GDM1 (cell line): ENCODE data around the gene ZNF83.
"Not testable (repeated sequence)": the region's sequence is repeated elsewhere in the genome, so short reads cannot be mapped to it uniquely, and the experiment has no call there.

ENCODE experiments used
- DNase-seq: peaks from one replicate; lab custom pipeline; 2025; lab: John Stamatoyannopoulos, UW

The ZNF83 gene

DNA sequence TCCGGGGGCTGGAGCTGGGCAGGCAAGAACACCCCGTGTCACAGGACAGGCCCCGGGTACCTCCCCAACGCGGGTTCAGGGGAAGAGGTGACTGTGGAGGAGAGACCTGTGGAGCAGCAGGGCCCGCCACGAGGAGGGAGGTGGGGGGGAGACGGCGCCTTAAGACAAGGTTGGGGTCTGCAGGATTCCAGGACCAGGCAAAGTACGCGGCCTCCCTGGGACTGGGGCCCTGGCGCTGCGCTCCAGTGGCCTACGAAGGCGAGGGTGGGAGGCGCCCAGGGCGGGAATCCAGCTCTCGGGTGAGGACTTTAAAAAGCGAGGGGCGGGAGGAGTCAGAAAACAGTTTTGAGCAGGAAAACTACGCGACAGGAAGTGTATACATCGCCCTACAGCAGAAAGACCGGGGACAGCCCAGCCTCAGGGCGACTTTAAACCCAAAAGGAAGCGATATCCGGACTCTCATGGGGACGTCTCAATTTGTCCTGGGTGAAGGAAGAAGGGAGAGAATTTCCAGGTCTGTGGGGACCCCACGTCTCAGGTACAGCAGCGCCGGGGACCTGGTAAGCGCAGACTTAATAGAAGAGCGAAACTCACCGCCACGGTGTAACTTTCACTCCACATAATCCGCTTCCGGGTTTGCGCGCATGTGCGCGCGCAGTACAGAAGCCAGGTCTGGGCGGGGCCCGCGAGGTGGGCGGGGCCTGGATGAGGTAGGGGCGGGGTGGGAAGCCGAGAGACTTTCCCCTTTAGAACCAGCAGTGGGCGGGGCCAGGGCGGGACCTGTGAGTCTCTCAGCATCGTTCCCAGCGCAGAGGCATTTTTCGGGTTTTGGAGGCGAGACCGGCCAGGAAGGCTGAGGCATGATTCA is at the start of gene ZNF83:
Gene ZNF83, minus strand, starts transcription at position 638 of the 868 bp plus-strand sequence.
- DNase-seq, result peak; percentile 84

DNA sequence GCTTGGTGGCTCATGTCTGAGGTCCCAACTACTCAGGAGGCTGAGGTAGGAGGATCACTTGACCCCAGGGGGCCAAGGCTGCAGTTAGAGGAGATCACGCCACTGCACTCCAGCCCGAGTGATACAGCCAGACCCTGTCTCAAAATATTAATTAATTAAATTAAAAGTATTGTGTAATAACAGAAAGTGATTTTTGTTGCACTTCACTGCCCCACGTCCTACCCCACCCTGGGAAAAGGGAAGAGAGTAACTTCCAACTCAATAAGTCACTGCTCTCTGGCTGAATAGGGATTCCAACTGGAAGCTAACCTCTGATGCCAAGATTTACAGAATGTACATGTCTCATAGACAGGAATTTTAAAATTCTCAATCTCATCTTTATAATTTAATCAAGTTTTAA is 49.5 kb upstream of the ZNF83 start:
- DNase-seq, result no peak

DNA sequence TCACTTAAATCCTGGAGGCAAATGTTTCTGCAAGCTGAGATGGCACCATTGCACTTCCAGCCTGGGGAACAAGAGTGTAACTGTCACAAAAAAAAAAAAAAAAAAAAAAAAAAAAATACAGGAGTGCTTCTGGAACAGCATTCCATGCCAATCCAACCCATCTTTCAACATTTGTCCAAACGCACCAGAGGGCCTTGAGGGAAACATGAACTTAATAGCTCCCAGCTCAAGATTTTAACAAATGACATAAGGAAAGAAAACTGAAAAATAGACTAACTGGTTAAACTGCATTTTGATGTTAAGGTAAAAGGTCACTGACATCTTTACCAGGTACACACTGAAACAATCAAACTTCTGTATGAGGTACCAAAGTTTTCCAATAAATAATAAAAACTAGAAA is 47.7 kb upstream of the ZNF83 start:
- no peak for DNase-seq

- not testable (repeated sequence) for DNase-seq
These were observed 43.1 kb upstream of the ZNF83 start for GRCh38 chr19:52681216-52681615.

DNA sequence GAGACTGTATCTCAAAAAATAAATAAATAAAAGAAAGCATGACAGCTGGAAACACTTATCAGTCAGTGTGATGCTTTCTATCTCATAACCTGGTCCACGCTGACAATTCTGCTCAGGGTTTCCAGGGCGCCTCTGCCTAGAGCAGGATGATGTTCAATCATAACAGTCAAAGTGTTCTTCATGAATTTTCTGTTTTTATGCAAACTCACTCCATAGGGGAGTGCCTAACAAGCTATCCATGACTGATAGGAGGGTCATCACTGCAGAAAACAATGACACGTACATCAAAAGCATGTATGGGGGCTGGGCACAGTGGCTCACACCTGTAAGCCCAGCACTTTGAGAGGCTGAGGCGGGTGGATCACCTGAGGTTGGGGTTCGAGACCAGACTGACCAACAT is 41.4 kb upstream of the ZNF83 start:
- no peak for DNase-seq

DNA sequence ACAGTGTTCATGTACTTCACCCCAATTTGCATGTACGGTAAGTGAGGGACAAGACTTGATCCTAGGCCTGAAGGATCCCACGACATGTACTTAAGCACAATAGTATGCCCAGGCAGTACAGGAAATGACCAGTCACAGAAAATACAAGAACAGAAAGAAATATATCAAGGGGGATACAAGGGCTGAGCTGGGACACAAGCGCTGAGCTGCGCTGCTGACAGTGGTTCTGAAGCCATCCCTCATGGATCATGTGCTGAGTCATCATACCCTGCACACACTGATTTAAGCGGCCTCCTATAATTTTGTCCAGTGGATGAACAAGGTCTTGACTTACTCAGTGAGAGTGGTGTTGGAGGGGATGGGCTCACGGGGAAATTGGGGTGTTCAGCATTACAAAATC is 37.1 kb upstream of the ZNF83 start:
- DNase-seq, result not testable (repeated sequence)

DNA sequence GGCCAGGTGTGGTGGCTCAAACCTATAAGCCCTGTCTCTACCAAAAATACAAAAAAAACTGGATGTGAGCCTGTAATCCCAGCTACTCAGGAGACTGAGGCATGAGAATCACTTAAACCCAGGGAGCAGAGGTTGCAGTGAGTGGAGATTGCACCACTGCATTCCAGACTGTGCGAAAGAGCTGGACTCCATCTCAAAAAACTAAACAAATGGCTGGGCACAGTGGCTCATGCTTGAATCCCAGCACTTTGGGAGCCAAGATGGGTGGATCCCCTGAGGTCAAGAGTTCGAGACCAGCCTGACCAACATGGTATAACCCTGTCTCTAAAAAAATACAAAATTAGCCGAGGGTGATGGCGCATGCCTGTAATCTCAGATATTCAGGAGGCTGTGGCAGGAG is 34.9 kb upstream of the ZNF83 start:
- no peak for DNase-seq

DNA sequence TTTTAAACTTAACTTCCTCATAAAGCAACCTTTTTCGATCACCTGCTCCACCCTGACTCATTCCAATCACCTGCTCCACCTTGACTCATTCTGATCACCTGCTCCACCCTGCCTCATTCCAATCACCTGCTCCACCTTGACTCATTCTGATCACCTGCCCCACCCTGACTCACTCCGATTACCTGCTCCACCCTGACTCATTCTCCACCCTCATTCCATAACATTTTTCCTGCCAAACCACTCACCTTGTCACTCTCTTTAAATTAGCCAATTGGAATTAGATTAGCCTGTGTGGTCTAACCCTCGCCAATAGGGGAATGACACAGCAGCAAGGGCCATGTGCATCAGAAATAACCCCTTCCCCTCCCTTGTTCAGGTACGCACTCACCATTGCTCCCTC is 31.9 kb upstream of the ZNF83 start:
- DNase-seq, result no peak

DNA sequence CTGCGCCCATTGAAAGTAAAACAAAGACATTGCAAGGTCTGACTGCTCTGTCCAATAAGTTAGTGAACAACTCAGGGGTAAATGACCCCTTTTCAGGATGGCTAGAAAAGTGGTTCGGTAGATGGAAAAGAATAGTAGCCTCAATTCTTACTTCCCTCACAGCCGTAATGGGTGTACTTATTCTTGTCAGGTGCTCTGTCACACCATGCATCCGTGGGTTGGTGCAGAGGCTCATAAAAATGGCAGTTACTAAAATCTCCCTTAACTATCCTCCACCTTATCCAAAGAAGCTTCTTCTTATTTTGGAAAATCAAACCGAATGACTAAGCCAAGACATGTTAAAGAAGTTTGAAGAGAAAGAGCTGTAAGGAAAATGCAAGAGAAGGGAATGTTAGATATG is 31.4 kb upstream of the ZNF83 start:
- no peak for DNase-seq

- DNase-seq, result no peak
These were observed 29.8 kb upstream of the ZNF83 start for GRCh38 chr19:52667972-52668371.

GRCh38 chr19:52666506-52666905 is 28.4 kb upstream of the ZNF83 start:
- DNase-seq, result no peak

- no peak for DNase-seq
These were observed 27.4 kb upstream of the ZNF83 start for GRCh38 chr19:52665529-52665928.

DNA sequence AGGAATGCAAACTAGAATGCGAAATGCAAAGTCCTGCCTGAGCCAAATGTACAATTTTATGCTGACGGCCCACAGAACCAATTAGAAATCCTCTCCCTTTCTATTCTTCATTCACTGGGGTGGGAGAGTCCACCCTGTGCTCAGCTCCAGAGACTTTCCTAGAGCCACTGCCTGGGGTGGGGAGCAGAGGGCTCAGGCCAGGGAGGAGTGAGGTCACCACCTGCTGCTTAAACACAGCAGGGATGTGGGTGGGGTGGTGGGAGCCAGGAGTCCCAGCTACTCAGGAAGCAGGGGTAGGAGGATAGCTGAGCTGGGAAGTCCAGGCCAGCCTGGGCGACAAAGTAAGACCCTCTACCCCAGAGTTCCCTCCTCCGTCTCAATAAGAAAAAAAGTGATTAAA is 26.9 kb upstream of the ZNF83 start:
- DNase-seq, result no peak

DNA sequence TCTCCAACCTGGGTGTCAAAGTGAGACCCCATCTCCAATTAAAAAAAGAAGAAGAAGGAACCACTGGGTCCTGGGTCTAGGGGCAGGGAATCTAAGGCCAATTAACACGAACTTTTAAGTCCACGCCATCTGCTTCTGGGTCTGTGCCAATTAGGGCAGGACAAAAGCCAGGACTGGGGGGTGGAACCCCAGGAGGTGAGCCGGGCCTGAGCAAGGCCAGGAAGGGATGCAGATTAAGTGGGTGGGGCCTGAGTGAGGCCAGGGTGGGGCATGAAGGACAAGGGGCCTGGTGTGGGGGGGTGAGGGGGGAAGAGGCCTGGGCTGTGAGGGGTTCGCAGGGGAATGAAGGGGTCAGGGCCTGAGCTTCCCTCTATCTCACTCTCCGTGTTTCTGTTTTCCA is 26.3 kb upstream of the ZNF83 start:
- DNase-seq, result no peak

- no peak for DNase-seq
These were observed 24.5 kb upstream of the ZNF83 start for GRCh38 chr19:52662631-52663030.

GRCh38 chr19:52660981-52661380 is 22.8 kb upstream of the ZNF83 start:
- no peak for DNase-seq

GRCh38 chr19:52659013-52659412 is 20.9 kb upstream of the ZNF83 start:
- no peak for DNase-seq

- no peak for DNase-seq
These were observed 20.4 kb upstream of the ZNF83 start for GRCh38 chr19:52658595-52658994.

DNA sequence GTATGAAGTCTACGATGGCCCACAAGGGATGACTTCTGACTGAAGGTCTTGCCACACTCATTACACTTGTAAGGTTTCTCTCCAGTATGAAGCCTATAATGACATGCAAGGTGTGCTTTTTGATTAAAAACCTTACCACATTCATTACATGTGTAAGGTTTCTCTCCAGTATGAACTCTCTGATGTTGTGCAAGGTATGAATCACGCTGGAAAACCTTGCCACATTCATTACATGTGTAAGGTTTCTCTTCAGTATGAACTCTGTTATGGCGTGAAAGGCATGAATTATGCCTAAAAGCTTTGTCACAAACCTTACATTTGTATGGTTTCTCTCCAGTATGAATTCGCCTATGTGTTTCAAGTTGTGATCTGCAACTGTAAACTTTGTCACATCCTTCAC is 15.0 kb upstream of the ZNF83 start:
- DNase-seq, result no peak

- DNase-seq, result no peak
These were observed 13.8 kb upstream of the ZNF83 start for GRCh38 chr19:52651956-52652355.

- DNase-seq, result no peak
These were observed 10.3 kb upstream of the ZNF83 start for GRCh38 chr19:52648336-52649016.

DNA sequence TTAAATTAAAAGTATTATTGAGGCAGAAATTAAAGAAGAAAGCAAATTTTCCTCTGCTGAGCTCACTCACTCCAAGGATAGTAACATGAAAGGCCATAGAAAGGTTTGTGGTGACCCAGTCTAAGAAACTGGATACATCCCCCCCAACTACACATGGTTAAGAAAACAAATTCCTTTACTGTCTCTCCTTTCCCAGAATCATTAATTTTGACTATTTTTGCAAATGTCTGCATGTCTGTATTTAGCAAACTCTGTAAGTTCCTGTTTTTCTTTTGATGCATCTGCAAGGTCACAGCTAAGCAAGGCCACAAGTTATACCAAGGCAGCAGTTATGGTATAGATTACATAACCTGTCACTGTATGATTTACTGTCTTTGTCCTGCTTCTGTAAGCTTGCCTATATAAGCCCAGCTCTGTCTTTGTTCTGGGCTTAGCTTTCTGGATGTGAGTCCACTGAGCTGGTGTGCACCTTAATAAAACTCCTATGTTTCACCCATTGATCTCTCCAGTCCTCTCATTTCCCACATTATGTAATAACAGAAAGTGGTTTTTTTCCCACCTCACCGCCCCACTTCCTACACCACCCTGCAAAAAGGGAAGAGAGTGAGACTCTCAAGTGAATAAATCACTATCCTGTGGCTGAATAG is 8.5 kb upstream of the ZNF83 start:
- DNase-seq, result no peak

DNA sequence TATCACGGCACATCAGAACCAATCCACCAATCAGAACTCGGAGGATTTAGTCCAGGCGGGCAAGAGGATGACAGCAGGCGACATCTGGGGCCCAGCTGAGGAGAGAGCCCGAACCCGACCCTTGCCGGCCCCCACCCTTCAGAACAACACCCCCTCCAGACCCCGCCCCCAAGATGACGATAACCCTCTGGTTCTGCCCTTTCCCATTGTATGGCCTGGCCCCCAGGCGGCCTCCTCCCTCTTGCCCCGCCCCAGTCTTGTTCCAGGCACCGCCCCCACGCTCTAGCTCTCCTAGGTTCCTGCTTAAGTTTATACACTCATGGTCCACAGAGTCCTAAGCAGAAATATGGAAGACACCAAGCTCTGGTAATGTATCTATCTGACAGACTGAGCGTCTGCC is 2.8 kb upstream of the ZNF83 start:
- DNase-seq, result no peak
